SJCRH30 (cell line): Measurements from ENCODE around the gene HEXIM1. TPM values are rescaled to one million over a fixed set of nuclear protein-coding genes. Genes with fewer than 3 reads are reported as not detected.
"Not testable (repeated sequence)": the region's sequence is repeated elsewhere in the genome, so short reads cannot be mapped to it uniquely, and the experiment has no call there.

Experiments used
- DNase-seq, 2 experiments: peaks; one replicate each; pipeline ENCODE4 v3.0.0-alpha.2; 2015 to 2020
- H3K27ac ChIP-seq: fragments of 250-450 bp; sonication (Bioruptor Pico); 2 replicates; pipeline ENCODE4 v1.5.1; 2020; ENCODE audit warnings: mild to moderate bottlenecking, moderate library complexity
- H3K27me3 ChIP-seq: fragments of 250-450 bp; sonication (Bioruptor Pico); 2 replicates; pipeline ENCODE4 v1.5.1; 2020; ENCODE audit warnings: mild to moderate bottlenecking, moderate library complexity
- H3K36me3 ChIP-seq: fragments of 250-450 bp; sonication (Bioruptor Pico); 2 replicates; pipeline ENCODE4 v1.5.1; 2020; ENCODE audit warnings: mild to moderate bottlenecking, moderate library complexity
- H3K4me1 ChIP-seq: fragments of 250-450 bp; sonication (Bioruptor Pico); 2 replicates; pipeline ENCODE4 v1.5.1; 2020; ENCODE audit warnings: mild to moderate bottlenecking, moderate library complexity
- H3K4me3 ChIP-seq: fragments of 250-450 bp; sonication (Bioruptor Pico); 2 replicates; pipeline ENCODE4 v1.5.1; 2020; ENCODE audit warnings: mild to moderate bottlenecking, moderate library complexity
- H3K9me3 ChIP-seq: fragments of 250-450 bp; sonication (Bioruptor Pico); replicated peaks from 2 replicates; pipeline ENCODE4 v1.5.1; 2020; ENCODE audit warnings: mild to moderate bottlenecking, moderate library complexity
- total RNA-seq: library from RNA; depleted of rRNA; stranded (reverse); fragments of >200 nt; shearing (Covaris generic); gene quantifications from 2 replicates; pipeline ENCODE4 v1.2.3, GENCODE V29; 2014

HEXIM1 gene
- total RNA-seq, 1 experiment from 2014 or later = 10.5 TPM

DNA sequence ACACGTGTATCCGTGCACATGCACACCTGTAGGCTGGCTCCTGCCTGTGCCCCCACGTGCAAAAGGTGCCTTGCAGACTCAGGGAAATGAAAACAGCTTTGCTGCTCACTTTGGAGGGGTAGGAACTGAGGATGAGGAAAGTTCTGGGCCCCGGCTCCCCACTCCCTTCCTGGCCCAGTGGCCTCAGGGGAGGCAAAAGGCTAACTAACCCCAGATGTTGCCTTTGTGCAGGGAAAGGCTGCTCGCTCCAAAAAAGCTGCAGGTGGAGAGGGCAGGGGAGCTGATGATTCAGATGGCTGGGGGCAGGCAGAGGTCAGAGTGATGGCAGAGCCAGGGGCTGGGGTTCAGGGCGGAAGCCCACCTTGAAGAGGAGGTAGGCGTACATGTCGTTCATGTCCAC lies 28.3 kb upstream of the HEXIM1 start:
- no peak for DNase-seq
- no peak overlapping the region for H3K27ac ChIP-seq
- no peak overlapping the region for H3K4me3 ChIP-seq
- no peaks in the 10 kb centered on the region for H3K36me3 ChIP-seq
- no peaks in the 10 kb centered on the region for H3K27me3 ChIP-seq
- no peaks in the 10 kb centered on the region for H3K9me3 ChIP-seq
- peaks cover 13% of the 10 kb centered on the region for H3K4me1 ChIP-seq

GRCh38 chr17:45120558-45120957 lies 27.7 kb upstream of the HEXIM1 start:
- H3K4me3 ChIP-seq = no peak overlapping the region
- H3K27ac ChIP-seq = no peak overlapping the region
- peaks cover 13% of the 10 kb centered on the region for H3K4me1 ChIP-seq

GRCh38 chr17:45121055-45121454 lies 27.2 kb upstream of the HEXIM1 start:
- no peak for DNase-seq
- peaks cover 13% of the 10 kb centered on the region for H3K4me1 ChIP-seq
- H3K27me3 ChIP-seq = no peaks in the 10 kb centered on the region
- H3K4me3 ChIP-seq = no peak overlapping the region
- H3K27ac ChIP-seq = no peak overlapping the region
- no peaks in the 10 kb centered on the region for H3K9me3 ChIP-seq
- H3K36me3 ChIP-seq = no peaks in the 10 kb centered on the region

More at GRCh38 chr17:45120558-45120957, 27.7 kb upstream of the HEXIM1 start:
- H3K27me3 ChIP-seq = no peaks in the 10 kb centered on the region
- H3K9me3 ChIP-seq = no peaks in the 10 kb centered on the region
- H3K36me3 ChIP-seq = no peaks in the 10 kb centered on the region
- DNase-seq = no peak

GRCh38 chr17:45123076-45123770 lies 25.1 kb upstream of the HEXIM1 start:
- Histone ChIP-seq H3K9me3 (no peaks in the 10 kb centered on the region), H3K27me3 (no peaks in the 10 kb centered on the region), H3K27ac (no peak overlapping the region), H3K4me1 (peaks cover 25% of the 10 kb centered on the region), H3K4me3 (no peak overlapping the region), H3K36me3 (no peaks in the 10 kb centered on the region)
- no peak for DNase-seq

GRCh38 chr17:45123930-45124796 lies 24.1 kb upstream of the HEXIM1 start:
- no peaks in the 10 kb centered on the region for H3K36me3 ChIP-seq
- peaks cover 29% of the 10 kb centered on the region for H3K4me1 ChIP-seq
- H3K27me3 ChIP-seq = no peaks in the 10 kb centered on the region
- H3K9me3 ChIP-seq = no peaks in the 10 kb centered on the region
- no peak overlapping the region for H3K4me3 ChIP-seq
- peak; percentile 80 to 85 for DNase-seq
- H3K27ac ChIP-seq = peak overlapping the region; percentile 45

DNA sequence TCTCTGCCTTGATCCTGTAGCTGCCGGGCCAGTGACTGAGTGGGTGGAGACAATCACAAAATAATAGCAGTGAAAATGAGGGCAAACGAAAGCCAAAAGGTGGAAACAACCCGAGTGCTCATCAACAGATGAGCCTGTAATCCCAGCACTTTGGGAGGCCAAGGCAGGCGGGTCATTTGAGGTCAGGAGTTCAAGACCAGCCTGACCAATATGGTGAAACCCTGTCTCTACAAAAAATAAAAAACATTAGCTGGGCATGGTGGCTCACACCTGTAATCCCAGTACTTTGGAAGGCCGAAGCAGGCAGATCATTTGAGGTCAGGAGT lies 23.5 kb upstream of the HEXIM1 start:
- H3K4me1 ChIP-seq = peaks cover 35% of the 10 kb centered on the region
- not testable (repeated sequence) for H3K4me3 ChIP-seq, DNase-seq, H3K27me3 ChIP-seq, H3K27ac ChIP-seq, H3K9me3 ChIP-seq, H3K36me3 ChIP-seq

GRCh38 chr17:45125509-45125908 lies 22.8 kb upstream of the HEXIM1 start:
- no peaks in the 10 kb centered on the region for H3K9me3 ChIP-seq
- peaks cover 36% of the 10 kb centered on the region for H3K4me1 ChIP-seq
- no peaks in the 10 kb centered on the region for H3K27me3 ChIP-seq
- DNase-seq = no peak
- no peak overlapping the region for H3K27ac ChIP-seq
- H3K36me3 ChIP-seq = no peaks in the 10 kb centered on the region
- H3K4me3 ChIP-seq = no peak overlapping the region

- Histone ChIP-seq H3K27me3 (no peaks in the 10 kb centered on the region), H3K4me1 (peaks cover 36% of the 10 kb centered on the region), H3K27ac (no peak overlapping the region), H3K9me3 (no peaks in the 10 kb centered on the region), H3K36me3 (no peaks in the 10 kb centered on the region), H3K4me3 (no peak overlapping the region)
- DNase-seq = no peak
Measured at GRCh38 chr17:45127207-45127547, 21.1 kb upstream of the HEXIM1 start.

DNA sequence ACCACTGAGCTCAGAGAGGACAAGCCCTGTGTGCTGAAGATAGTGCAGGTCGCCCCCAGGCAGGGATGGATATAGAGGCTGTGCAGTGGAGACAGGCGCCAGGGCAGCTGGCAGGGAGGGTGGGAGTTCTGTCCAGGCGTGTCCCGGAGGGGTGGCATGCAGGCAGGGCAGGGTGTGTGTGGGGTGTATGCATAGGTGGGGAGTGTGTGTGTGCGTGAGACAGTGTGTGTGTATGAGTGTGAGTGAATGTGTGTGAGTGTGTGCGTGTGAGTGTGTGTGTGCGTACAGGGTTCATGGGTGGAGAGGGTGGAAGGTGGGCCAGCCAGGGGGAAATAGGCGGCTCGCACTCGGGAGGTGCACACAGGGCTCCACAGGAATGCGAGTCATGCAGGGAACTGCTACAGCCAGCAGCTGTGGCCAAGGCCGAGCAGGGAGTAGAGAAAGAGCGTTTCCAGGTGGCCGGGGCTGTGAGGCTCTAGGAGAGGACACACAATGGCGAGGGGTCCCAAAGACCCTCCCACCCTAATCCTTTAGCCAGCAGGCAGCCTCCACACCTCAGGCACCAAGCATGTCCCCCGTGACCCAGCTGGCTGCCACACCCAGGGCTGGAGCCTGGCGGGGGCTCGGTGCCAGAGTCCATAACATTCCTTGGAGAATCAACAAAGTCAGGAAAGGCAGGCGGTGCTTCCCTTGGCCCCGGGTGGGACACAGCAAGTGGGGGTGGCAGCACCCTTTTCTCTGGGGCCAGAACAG lies 20.6 kb upstream of the HEXIM1 start:
- peak; percentile 51 for DNase-seq
- peaks cover 36% of the 10 kb centered on the region for H3K4me1 ChIP-seq
- H3K27ac ChIP-seq = peak overlapping the region; percentile 14; the same call in 1 of the 2 replicates
- no peaks in the 10 kb centered on the region for H3K36me3 ChIP-seq
- H3K9me3 ChIP-seq = no peaks in the 10 kb centered on the region
- no peaks in the 10 kb centered on the region for H3K27me3 ChIP-seq
- H3K4me3 ChIP-seq = no peak overlapping the region

GRCh38 chr17:45128331-45128730 lies 19.9 kb upstream of the HEXIM1 start:
- peak overlapping the region; percentile 14; the same call in 1 of the 2 replicates for H3K27ac ChIP-seq
- no peak for DNase-seq
- H3K4me3 ChIP-seq = no peak overlapping the region
- H3K36me3 ChIP-seq = no peaks in the 10 kb centered on the region
- no peaks in the 10 kb centered on the region for H3K9me3 ChIP-seq
- H3K4me1 ChIP-seq = peaks cover 36% of the 10 kb centered on the region
- H3K27me3 ChIP-seq = no peaks in the 10 kb centered on the region

GRCh38 chr17:45128989-45129388 lies 19.3 kb upstream of the HEXIM1 start:
- DNase-seq = no peak
- Histone ChIP-seq H3K27ac (no peak overlapping the region), H3K4me3 (no peak overlapping the region), H3K36me3 (no peaks in the 10 kb centered on the region), H3K9me3 (no peaks in the 10 kb centered on the region), H3K4me1 (peaks cover 29% of the 10 kb centered on the region), H3K27me3 (no peaks in the 10 kb centered on the region)

DNA sequence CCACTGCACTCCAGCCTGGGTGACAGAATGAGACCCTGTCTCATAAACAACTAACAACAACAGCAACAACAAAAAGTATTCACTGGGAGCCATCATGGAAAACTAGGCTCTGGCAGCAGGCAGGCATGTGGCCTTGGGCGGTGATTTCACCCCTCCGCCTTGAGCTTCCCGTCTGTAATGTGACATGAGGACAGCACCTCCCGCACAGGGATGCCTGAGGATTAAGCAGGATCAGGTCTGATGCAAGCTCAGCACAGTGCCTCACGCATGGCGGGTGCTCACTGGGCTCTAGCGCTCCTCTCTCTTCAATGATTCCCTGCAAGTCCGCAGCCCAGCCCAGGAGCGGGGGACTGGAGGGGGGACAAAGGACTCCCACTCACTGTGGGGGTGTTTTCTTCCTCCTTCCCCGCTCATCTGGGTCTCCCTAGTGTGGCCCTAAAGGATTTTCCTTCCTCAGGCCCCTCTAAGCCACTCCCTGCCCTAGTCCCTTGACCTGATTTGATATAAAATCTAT lies 18.8 kb upstream of the HEXIM1 start:
- Histone ChIP-seq H3K4me1 (peaks cover 24% of the 10 kb centered on the region), H3K27ac (no peak overlapping the region), H3K36me3 (no peaks in the 10 kb centered on the region), H3K9me3 (no peaks in the 10 kb centered on the region), H3K27me3 (no peaks in the 10 kb centered on the region), H3K4me3 (no peak overlapping the region)
- DNase-seq = peak; percentile 57 to 62

DNA sequence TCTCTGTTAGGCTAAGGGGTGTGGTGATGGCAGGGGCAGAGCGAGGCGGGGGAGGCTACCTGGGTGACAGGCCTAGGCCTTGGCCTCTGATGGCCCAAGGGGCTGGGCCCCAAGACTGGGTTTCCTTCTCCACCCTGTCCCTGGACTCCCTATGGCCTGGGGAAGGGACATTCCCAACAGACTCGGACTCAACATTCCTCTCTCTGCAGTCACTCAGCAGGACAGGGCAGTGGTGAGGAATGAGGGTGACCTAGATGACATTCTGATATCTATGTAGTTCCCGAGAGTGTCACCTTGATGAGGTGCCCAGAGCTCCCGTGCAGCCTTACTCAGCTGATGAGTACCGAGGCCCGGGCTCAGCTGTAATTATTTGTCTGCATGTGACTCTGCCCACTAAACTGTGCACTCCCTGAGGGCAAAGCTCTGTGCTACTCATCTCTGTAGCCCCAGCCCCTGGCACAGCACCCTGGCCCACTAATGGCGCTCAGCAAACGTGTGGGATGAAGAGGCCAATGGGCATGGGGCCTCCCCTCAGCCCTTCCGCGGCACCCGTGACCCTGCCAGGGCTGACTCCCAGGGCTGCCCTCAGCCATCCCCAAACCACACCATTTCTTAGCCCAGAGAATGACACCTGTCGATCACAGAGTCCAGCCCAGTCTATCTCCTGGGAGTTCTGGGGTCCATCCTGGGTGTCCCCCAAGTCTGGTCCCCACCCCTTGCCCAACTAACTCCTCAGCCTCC lies 18.2 kb upstream of the HEXIM1 start:
- H3K4me3 ChIP-seq = no peak overlapping the region
- no peaks in the 10 kb centered on the region for H3K9me3 ChIP-seq
- H3K27me3 ChIP-seq = no peaks in the 10 kb centered on the region
- H3K4me1 ChIP-seq = peaks cover 22% of the 10 kb centered on the region
- H3K27ac ChIP-seq = no peak overlapping the region
- no peaks in the 10 kb centered on the region for H3K36me3 ChIP-seq
- no peak for DNase-seq
